ENCODE measurements around the gene ZNRF3. TPM values are rescaled to one million over a fixed set of nuclear protein-coding genes. Genes with fewer than 3 reads are reported as not detected.
"Not testable (repeated sequence)": the region's sequence is repeated elsewhere in the genome, so short reads cannot be mapped to it uniquely, and the experiment has no call there.

Gene ZNRF3
- total RNA-seq, 2 donors from 2014 or later, result 5.9 to 12.2 TPM

DNA sequence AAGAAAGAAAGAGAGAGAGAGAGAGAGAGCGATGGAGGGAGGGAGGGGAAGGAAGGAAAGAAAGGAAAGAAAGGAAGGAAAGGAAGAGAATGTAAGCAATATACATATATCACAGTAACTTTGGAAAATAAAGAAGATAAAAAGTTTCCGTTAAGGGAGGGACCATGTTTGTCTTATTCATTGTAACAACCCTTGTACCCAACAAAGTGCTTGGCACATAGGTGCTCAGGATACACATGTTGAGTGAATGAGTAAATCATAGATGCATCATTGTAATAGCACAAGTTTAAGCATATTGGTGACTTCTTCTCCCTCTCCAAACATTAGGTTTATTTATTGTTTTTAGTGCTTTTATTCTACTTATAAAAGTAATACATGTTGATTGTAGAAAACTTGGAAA lies 39.7 kb upstream of the ZNRF3 start:
- H3K9ac ChIP-seq (ENCODE audit: low read depth in 2 of 2, low read length in 2 of 2), result no peak overlapping the region
- no peaks in the 10 kb centered on the region for H3K4me1 ChIP-seq
- no peaks in the 10 kb centered on the region for H3K36me3 ChIP-seq
- no peaks in the 10 kb centered on the region for H3K9me3 ChIP-seq
- intact Hi-C loops (cut with DNase I), result no loop called here
- DNase-seq, result no peak
- no peak overlapping the region for H3K27ac ChIP-seq
- no peak overlapping the region for H3K4me3 ChIP-seq
- H3K27me3 ChIP-seq, result no peaks in the 10 kb centered on the region
- TF ChIP-seq, protein P1, sequence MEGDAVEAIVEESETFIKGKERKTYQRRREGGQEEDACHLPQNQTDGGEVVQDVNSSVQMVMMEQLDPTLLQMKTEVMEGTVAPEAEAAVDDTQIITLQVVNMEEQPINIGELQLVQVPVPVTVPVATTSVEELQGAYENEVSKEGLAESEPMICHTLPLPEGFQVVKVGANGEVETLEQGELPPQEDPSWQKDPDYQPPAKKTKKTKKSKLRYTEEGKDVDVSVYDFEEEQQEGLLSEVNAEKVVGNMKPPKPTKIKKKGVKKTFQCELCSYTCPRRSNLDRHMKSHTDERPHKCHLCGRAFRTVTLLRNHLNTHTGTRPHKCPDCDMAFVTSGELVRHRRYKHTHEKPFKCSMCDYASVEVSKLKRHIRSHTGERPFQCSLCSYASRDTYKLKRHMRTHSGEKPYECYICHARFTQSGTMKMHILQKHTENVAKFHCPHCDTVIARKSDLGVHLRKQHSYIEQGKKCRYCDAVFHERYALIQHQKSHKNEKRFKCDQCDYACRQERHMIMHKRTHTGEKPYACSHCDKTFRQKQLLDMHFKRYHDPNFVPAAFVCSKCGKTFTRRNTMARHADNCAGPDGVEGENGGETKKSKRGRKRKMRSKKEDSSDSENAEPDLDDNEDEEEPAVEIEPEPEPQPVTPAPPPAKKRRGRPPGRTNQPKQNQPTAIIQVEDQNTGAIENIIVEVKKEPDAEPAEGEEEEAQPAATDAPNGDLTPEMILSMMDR (IDR thresholded peaks at IDR 0.05), result no peak

DNA sequence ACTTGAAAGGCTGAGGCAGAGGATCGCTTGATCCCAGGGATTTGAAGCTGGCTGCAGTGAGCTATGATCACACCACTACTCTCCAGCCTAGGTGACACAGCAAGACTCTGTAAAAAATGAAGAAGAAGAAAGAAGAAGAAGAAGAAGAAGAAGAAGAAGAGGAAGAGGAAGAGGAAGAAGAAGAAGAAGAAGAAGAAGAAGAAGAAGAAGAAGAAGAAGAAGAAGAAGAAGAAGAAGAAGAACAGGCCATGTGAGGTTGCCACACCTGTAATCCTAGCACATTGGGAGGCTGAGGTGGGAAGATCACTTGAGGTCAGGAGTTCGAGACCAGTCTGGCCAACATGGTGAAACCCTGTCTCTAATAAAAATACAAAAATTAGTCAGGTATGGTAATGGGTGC lies 39.1 kb upstream of the ZNRF3 start:
- DNase-seq; H3K27me3 ChIP-seq; intact Hi-C loops (cut with DNase I); H3K9me3 ChIP-seq; H3K27ac ChIP-seq; H3K4me1 ChIP-seq; H3K4me3 ChIP-seq; H3K36me3 ChIP-seq; H3K9ac ChIP-seq (ENCODE audit: low read depth in 2 of 2, low read length in 2 of 2): not testable (repeated sequence)

DNA sequence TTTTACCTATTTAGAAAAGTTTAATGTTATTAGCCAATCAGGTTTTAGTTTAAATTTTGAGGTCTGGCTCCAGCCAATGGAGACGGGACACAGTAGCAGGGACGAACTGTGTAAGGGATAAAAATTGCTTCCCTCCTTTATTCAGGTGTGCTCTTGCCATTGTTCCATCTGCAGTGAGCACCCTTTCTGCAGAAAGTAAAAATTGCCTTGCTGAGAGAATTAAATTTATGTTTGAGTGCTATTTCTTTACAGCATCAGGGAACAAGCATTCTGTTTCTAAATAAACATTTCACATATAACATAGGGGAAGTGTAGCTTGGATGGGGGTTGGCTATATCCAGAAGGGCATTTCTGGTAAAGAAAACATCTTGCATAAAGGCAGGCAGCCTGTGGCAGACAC lies 36.4 kb upstream of the ZNRF3 start:
- no peak overlapping the region for H3K4me3 ChIP-seq
- no peaks in the 10 kb centered on the region for H3K36me3 ChIP-seq
- intact Hi-C loops (cut with DNase I), result no loop called here
- TF ChIP-seq, protein P1 (IDR thresholded peaks at IDR 0.05), result no peak
- H3K9me3 ChIP-seq, result no peaks in the 10 kb centered on the region
- H3K27ac ChIP-seq, result no peak overlapping the region
- no peaks in the 10 kb centered on the region for H3K4me1 ChIP-seq
- H3K9ac ChIP-seq (ENCODE audit: low read depth in 2 of 2, low read length in 2 of 2), result no peak overlapping the region
- no peaks in the 10 kb centered on the region for H3K27me3 ChIP-seq
- no peak for DNase-seq

DNA sequence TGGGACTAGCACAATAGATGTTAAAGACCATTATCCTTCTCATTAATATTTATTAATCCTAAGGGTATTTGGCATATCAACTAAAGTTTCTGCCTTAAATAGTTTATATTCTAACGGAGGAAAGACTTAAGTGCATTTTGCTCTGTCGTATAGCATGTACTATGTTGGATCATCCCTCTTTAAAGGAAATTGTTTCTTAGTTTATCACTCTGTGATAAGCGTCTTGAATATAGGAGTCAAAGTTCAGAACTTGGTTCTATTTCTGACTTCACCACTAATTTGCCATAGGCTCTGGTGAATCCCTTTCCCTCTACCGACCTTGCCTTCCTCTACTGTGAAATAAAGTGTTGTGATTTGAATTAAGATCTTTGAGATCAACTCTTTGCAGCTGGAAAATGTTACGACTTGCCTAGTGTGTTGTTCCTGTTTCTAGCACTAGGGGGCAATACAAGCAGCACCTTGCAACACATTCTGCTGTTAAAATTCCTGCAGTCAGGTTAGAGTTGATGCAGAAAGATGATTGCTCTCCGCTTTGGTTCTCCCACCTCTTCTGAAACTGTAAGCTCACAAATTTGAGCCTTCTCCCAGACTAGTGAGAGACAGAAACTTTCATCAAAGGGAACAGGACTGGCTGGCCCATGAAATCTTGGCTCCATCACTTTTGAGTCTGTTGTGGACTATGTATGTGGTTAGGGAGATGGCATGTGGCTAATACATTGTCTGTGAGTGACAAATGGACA lies 27.8 kb upstream of the ZNRF3 start:
- H3K36me3 ChIP-seq, result no peaks in the 10 kb centered on the region
- H3K4me1 ChIP-seq, result no peaks in the 10 kb centered on the region
- DNase-seq, result peak; percentile 76
- H3K9me3 ChIP-seq, result no peaks in the 10 kb centered on the region
- TF ChIP-seq, protein P1 (IDR thresholded peaks at IDR 0.05), result peak; percentile 93
- H3K9ac ChIP-seq (ENCODE audit: low read depth in 2 of 2, low read length in 2 of 2), result no peak overlapping the region
- intact Hi-C loops (cut with DNase I), result loop anchor here (2.0 to 10.0 kb wide), 3 partner anchors 183 to 389 kb away; no protein-coding TSS in a partner anchor
- no peak overlapping the region for H3K4me3 ChIP-seq
- no peaks in the 10 kb centered on the region for H3K27me3 ChIP-seq
- no peak overlapping the region for H3K27ac ChIP-seq

DNA sequence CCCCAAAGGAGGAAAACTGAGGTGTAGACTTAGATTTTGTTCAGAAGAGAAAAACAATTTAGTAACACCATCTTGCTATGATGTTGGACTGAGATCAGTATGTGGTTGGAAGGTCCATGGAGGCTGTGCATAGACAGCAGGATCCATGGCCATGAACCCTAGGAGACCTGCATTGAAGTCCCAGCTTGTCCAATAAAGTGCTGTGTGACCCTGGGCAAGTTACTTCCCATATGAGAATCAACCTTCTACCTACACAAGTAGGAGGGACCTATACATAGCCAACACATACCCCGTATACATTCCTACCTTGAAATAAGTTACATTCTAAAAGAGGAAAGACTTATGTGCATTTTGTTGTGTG lies 27.3 kb upstream of the ZNRF3 start:
- DNase-seq, result no peak
- Histone ChIP-seq H3K27me3 (no peaks in the 10 kb centered on the region), H3K4me3 (no peak overlapping the region), H3K9ac (ENCODE audit: low read depth in 2 of 2, low read length in 2 of 2) (no peak overlapping the region), H3K9me3 (no peaks in the 10 kb centered on the region), H3K27ac (no peak overlapping the region), H3K36me3 (no peaks in the 10 kb centered on the region), H3K4me1 (no peaks in the 10 kb centered on the region)
- TF ChIP-seq, protein P1 (IDR thresholded peaks at IDR 0.05), result no peak
- intact Hi-C loops (cut with DNase I), result loop anchor here (2.0 to 10.0 kb wide), 3 partner anchors 183 to 389 kb away; no protein-coding TSS in a partner anchor

DNA sequence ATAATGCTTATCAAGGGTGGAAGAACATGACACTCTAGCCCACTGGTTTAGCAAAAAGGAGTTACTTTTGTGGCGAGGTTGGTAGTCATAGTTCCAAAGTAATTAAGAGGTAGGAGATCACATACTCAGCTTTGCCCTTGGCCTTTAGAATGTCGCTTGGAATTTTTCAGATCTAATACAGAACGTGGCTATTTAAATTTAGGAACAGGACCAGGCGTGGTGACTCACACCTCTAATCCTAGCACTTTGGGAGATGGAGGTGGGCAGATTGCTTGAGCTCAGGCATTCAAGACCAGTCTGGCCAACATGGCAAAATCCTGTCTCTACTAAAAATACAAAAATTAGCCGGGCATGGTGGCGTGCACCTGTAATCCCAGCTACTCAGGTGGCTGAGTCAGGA lies 26.1 kb upstream of the ZNRF3 start:
- DNase-seq, result no peak

More for the DNA sequence above, 26.1 kb upstream of the ZNRF3 start:
- H3K27me3 ChIP-seq, result no peaks in the 10 kb centered on the region
- intact Hi-C loops (cut with DNase I), result loop anchor here (2.0 to 10.0 kb wide), 3 partner anchors 182 to 388 kb away; no protein-coding TSS in a partner anchor
- no peaks in the 10 kb centered on the region for H3K9me3 ChIP-seq
- no peak overlapping the region for H3K4me3 ChIP-seq
- no peaks in the 10 kb centered on the region for H3K4me1 ChIP-seq
- no peak overlapping the region for H3K9ac ChIP-seq (ENCODE audit: low read depth in 2 of 2, low read length in 2 of 2)
- H3K36me3 ChIP-seq, result no peaks in the 10 kb centered on the region
- TF ChIP-seq, protein P1 (IDR thresholded peaks at IDR 0.05), result no peak
- H3K27ac ChIP-seq, result no peak overlapping the region
